Esophagus muscularis mucosa (tissue), 4 donors: ENCODE results near the gene STARD13. TPM values are rescaled to one million over a fixed set of nuclear protein-coding genes. Genes with fewer than 3 reads are reported as not detected.
A peak's percentile ranks its signal among the peaks of the same experiment; 100 is the strongest.

Source experiments
- DNase-seq: peaks from one replicate; pipeline ENCODE4 v3.0.0-alpha.2; 2017; ENCODE audit errors: extremely low spot score
- H3K27ac ChIP-seq, 4 donors: fragments of 200-600 bp; sonication (generic); replicated peaks in 1 of 4; 1 replicate in 3 of 4; 2 replicates in 1 of 4; pipeline ENCODE4 v1.5.1; 2016 to 2019; ENCODE audit warnings: mild to moderate bottlenecking in 1 of 4
- H3K27me3 ChIP-seq, 4 donors: fragments of 200-600 bp; sonication (generic); one replicate each; pipeline versions ENCODE4 v1.5.1 to v1.6.0; 2016 to 2019
- H3K36me3 ChIP-seq, 4 donors: fragments of 200-600 bp; sonication (generic); one replicate each; pipeline ENCODE4 v1.5.1; 2016 to 2019
- H3K4me1 ChIP-seq, 4 donors: fragments of 200-600 bp; sonication (generic); one replicate each; pipeline ENCODE4 v1.5.1; 2016 to 2019
- H3K4me3 ChIP-seq, 4 donors: fragments of 200-600 bp; sonication (generic); 1 replicate in 2 of 4; 2 replicates in 2 of 4; pipeline ENCODE4 v1.5.1; 2016 to 2019; ENCODE audit warnings: mild to moderate bottlenecking in 4 of 4, moderate library complexity in 1 of 4
- H3K9me3 ChIP-seq, 4 donors: fragments of 200-600 bp; sonication (generic); 1 replicate in 3 of 4; 2 replicates in 1 of 4; pipeline ENCODE4 v1.5.1; 2016 to 2019
- EP300 ChIP-seq: sonication (generic); formaldehyde crosslinking; IDR thresholded peaks from one replicate; pipeline ENCODE4 v1.6.1; 2017; ENCODE audit warnings: antibody characterized with exemption
- POLR2A ChIP-seq: fragments of 450-650 bp; IDR thresholded peaks from one replicate; pipeline ENCODE4 v1.6.1; 2017; ENCODE audit warnings: antibody characterized with exemption, moderate library complexity, mild to moderate bottlenecking, low read depth
- POLR2AphosphoS5 ChIP-seq, 2 donors: sonication (generic); formaldehyde crosslinking; IDR thresholded peaks; one replicate each; pipeline ENCODE4 v1.6.1; 2017; ENCODE audit warnings: antibody characterized with exemption in 2 of 2
- WGBS: methylation state at CpG from one replicate; pipeline ENCODE4 v1.1.5; 2018; 5-methylcytosine and 5-hydroxymethylcytosine counted together
- intact Hi-C: fragments of 100-400 bp; cut with DNase I; formaldehyde crosslinking; loops from one replicate; pipeline ENCODE4 v1.15.1; 2023
- total RNA-seq, 4 donors: library from RNA; depleted of rRNA; stranded (reverse); fragments of >200 nt; gene quantifications; one replicate each; pipeline versions ENCODE4 v1.1.0 to v1.2.1, GENCODE V29; 2016
- TF ChIP-seq, protein P1 (sequence below), 3 experiments: fragments of 200-600 bp in 2 of 3; fragments of 450-650 bp in 1 of 3; sonication (generic) in 2 of 3; IDR thresholded peaks; one replicate each; pipeline ENCODE4 v1.5.1; 2017 to 2019; ENCODE audit warnings: antibody characterized with exemption in 3 of 3, mild to moderate bottlenecking in 2 of 3, moderate library complexity in 1 of 3

The STARD13 gene
- total RNA-seq, 4 donors from 2014 or later = 44.9 to 59.2 (median 56.2) TPM

DNA sequence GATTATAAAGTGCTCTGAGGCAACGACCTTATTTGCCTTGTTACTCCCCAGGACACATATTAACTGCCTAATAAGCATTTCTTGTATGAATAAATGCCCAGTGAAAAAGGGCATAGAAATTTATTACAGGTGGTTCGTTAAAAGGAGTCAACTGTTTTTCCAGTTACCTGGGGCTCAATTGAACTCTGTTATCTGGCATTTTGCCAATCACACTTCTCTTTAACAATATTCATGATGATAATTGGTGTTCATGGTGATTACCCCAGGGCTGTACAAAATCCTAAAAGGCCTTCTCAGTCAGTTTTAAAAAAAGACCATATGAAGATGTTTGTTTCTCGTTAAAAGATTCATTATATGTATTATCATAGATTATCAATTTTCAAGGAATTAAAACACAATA, 212.2 kb downstream of the STARD13 start:
- no peaks in the 10 kb centered on the region for H3K9me3 ChIP-seq
- intact Hi-C loops = no loop called here
- H3K36me3 ChIP-seq = no peaks in the 10 kb centered on the region
- H3K27me3 ChIP-seq = no peaks in the 10 kb centered on the region
- WGBS = 91% methylated on average over 3 of the region's 3 CpGs
- no peak overlapping the region for H3K4me3 ChIP-seq
- TF ChIP-seq EP300 (no peak), POLR2A (no peak), POLR2AphosphoS5 (IDR thresholded peaks at IDR 0.05) (no peak)
- TF ChIP-seq, protein P1, sequence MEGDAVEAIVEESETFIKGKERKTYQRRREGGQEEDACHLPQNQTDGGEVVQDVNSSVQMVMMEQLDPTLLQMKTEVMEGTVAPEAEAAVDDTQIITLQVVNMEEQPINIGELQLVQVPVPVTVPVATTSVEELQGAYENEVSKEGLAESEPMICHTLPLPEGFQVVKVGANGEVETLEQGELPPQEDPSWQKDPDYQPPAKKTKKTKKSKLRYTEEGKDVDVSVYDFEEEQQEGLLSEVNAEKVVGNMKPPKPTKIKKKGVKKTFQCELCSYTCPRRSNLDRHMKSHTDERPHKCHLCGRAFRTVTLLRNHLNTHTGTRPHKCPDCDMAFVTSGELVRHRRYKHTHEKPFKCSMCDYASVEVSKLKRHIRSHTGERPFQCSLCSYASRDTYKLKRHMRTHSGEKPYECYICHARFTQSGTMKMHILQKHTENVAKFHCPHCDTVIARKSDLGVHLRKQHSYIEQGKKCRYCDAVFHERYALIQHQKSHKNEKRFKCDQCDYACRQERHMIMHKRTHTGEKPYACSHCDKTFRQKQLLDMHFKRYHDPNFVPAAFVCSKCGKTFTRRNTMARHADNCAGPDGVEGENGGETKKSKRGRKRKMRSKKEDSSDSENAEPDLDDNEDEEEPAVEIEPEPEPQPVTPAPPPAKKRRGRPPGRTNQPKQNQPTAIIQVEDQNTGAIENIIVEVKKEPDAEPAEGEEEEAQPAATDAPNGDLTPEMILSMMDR (IDR thresholded peaks at IDR 0.05) = no peak
- no peak overlapping the region for H3K27ac ChIP-seq
- no peak for DNase-seq
- H3K4me1 ChIP-seq = peaks cover 0 to 6% (median 3%) of the 10 kb centered on the region in 4 donors

DNA sequence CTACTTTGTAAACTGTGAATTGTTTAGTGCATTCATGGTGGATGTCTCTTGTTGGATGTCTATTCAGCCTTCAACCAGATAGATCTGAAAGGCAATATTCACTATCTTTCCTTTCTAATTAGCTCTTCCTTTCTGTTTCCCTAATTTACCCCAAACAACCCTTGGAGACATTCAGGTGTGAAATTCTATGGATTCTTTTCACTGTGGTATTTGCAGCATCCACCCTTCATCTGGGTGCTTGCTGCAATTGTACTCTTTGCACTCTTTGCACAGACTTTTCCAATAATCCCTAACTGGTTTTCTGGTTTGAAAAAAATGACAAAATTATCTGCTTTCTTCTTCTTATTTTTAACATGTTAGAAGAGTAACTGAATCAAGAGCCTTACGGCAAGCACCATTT, 212.8 kb downstream of the STARD13 start:
- 96% methylated on average over 1 of the region's 1 CpG for WGBS
- Histone ChIP-seq H3K27ac (no peak overlapping the region), H3K4me1 (peaks cover 0 to under 1% (median 0%) of the 10 kb centered on the region in 4 donors), H3K9me3 (no peaks in the 10 kb centered on the region), H3K27me3 (no peaks in the 10 kb centered on the region), H3K36me3 (no peaks in the 10 kb centered on the region), H3K4me3 (no peak overlapping the region)
- intact Hi-C loops = no loop called here
- no peak for DNase-seq
- TF ChIP-seq POLR2AphosphoS5 (IDR thresholded peaks at IDR 0.05) (no peak), POLR2A (no peak), EP300 (no peak)
- TF ChIP-seq, protein P1 (IDR thresholded peaks at IDR 0.05) = no peak

DNA sequence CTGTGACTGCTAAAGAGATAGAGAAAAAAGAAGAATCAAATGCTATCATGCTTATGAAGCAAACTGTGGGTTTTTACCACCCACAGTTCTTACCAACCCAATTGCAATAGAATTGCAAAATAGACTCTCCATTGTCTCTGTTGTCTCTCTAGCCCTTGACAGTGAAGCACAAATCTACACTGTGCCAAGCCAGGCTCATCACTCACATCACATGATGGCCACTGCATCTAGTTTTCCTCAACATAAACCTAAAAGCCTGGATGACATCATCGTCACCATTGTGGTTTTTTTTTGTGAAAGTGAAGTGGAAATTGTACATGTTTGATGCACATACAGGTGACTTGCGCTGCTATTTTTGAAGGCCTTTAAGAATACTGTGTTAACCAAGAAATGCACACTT, 213.3 kb downstream of the STARD13 start:
- H3K36me3 ChIP-seq = no peaks in the 10 kb centered on the region
- intact Hi-C loops = no loop called here
- H3K27ac ChIP-seq = no peak overlapping the region
- no peak overlapping the region for H3K4me3 ChIP-seq
- no peaks in the 10 kb centered on the region for H3K4me1 ChIP-seq
- 100% methylated on average over 2 of the region's 2 CpGs for WGBS
- TF ChIP-seq EP300 = no peak
- TF ChIP-seq, protein P1 (IDR thresholded peaks at IDR 0.05) = no peak
- TF ChIP-seq POLR2A = no peak
- no peak for TF ChIP-seq POLR2AphosphoS5 (IDR thresholded peaks at IDR 0.05)
- no peak for DNase-seq
- H3K27me3 ChIP-seq = no peaks in the 10 kb centered on the region
- H3K9me3 ChIP-seq = no peaks in the 10 kb centered on the region

DNA sequence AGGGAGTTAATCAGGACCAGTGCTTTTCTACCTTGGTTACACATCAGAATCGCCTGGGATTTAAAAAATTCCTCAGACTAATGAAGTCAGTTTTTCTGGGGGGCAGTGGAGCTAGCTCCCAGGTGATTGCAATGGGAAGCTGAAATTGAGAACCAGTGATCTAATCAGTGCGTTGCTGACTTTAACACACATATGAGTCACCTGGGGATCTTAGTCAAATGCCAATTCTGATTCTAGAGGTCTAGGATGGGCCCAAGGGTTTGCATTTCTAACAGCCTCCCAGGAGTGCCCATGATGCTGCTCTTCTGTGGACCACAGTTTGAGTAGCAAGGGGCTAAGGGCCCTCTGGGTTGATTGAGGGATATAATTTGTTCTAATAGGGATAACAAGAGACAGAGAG, 214.8 kb downstream of the STARD13 start:
- H3K27me3 ChIP-seq = no peaks in the 10 kb centered on the region
- H3K4me1 ChIP-seq = no peaks in the 10 kb centered on the region
- TF ChIP-seq POLR2AphosphoS5 (IDR thresholded peaks at IDR 0.05) (no peak), EP300 (no peak), POLR2A (no peak)
- TF ChIP-seq, protein P1 (IDR thresholded peaks at IDR 0.05) = no peak
- H3K36me3 ChIP-seq = peaks cover 0 to 4% (median 0%) of the 10 kb centered on the region in 4 donors
- DNase-seq = no peak
- intact Hi-C loops = no loop called here
- no peak overlapping the region for H3K27ac ChIP-seq
- WGBS = 93% methylated on average over 2 of the region's 2 CpGs
- H3K9me3 ChIP-seq = no peaks in the 10 kb centered on the region
- no peak overlapping the region for H3K4me3 ChIP-seq

DNA sequence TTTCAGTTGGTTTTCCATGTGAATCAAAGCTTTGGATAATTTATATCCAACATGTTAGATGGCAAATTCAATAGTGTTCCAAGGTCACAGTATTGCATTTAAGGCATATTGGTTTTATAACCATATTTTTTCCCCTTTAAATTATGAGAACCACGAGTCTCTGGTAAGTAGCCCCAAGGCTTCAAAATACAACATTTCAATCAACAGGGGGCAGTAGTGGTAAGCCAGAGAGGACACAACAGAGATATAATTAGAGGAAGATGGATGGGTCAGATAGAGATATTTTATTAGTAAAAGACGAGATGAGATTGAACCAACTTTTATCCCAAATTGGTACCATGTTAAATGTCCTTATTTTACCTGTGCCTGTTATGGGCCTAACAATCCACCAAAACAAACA, 216.2 kb downstream of the STARD13 start:
- no peaks in the 10 kb centered on the region for H3K9me3 ChIP-seq
- no peak overlapping the region for H3K4me3 ChIP-seq
- TF ChIP-seq POLR2A (no peak), EP300 (no peak), POLR2AphosphoS5 (IDR thresholded peaks at IDR 0.05) (no peak)
- TF ChIP-seq, protein P1 (IDR thresholded peaks at IDR 0.05) = peak in 1 of 3 experiments; percentile 17
- no peaks in the 10 kb centered on the region for H3K4me1 ChIP-seq
- no peak overlapping the region for H3K27ac ChIP-seq
- no peak for DNase-seq
- WGBS = 83% methylated on average over 2 of the region's 2 CpGs
- no peaks in the 10 kb centered on the region for H3K27me3 ChIP-seq
- peaks cover 0 to 4% (median 0%) of the 10 kb centered on the region in 4 donors for H3K36me3 ChIP-seq
- intact Hi-C loops = no loop called here
